Liver (tissue), 9 donors: ENCODE data around the gene TMEM40. TPM values are rescaled to one million over a fixed set of nuclear protein-coding genes. Genes with fewer than 3 reads are reported as not detected.
"Not testable (repeated sequence)": the region's sequence is repeated elsewhere in the genome, so short reads cannot be mapped to it uniquely, and the experiment has no call there.

Experiments used
- DNase-seq: peaks from one replicate; pipeline ENCODE4 v3.0.0-alpha.2; 2017; ENCODE audit warnings: low spot score
- H3K27ac ChIP-seq, 2 donors: one replicate each; pipeline ENCODE4 v1.7.0; 2013; ENCODE audit warnings: inconsistent platforms in 2 of 2, low read length in 2 of 2, control low read depth in 1 of 2, low read depth in 1 of 2, mild to moderate bottlenecking in 1 of 2
- H3K27me3 ChIP-seq, 4 donors: one replicate each; pipeline versions ENCODE4 v1.6.1 to v1.7.0; 2013; ENCODE audit warnings: low read length in 3 of 4, inconsistent platforms in 1 of 4, mild to moderate bottlenecking in 1 of 4, moderate library complexity in 1 of 4; ENCODE audit not compliant: control insufficient read depth in 4 of 4, insufficient read depth in 4 of 4
- H3K36me3 ChIP-seq, 4 donors: one replicate each; pipeline versions ENCODE4 v1.6.1 to v1.7.0; 2013; ENCODE audit warnings: low read length in 3 of 4, mild to moderate bottlenecking in 3 of 4, low read depth in 1 of 4, moderate library complexity in 1 of 4; ENCODE audit not compliant: control insufficient read depth in 4 of 4, insufficient read depth in 3 of 4
- H3K4me1 ChIP-seq, 4 donors: one replicate each; pipeline versions ENCODE4 v1.6.1 to v1.7.0; 2013; ENCODE audit warnings: low read length in 3 of 4, mild to moderate bottlenecking in 3 of 4, moderate library complexity in 1 of 4; ENCODE audit not compliant: control insufficient read depth in 4 of 4, insufficient read depth in 4 of 4
- H3K4me3 ChIP-seq, 3 donors: one replicate each; pipeline versions ENCODE4 v1.6.1 to v1.7.0; 2013; ENCODE audit warnings: low read length in 3 of 3, control low read depth in 1 of 3, low read depth in 1 of 3, mild to moderate bottlenecking in 1 of 3
- H3K9ac ChIP-seq, 2 donors: one replicate each; pipeline ENCODE4 v1.7.0; 2013; ENCODE audit warnings: low read length in 2 of 2, mild to moderate bottlenecking in 2 of 2, moderate library complexity in 2 of 2, control low read depth in 1 of 2, low read depth in 1 of 2
- H3K9me3 ChIP-seq, 4 donors: one replicate each; pipeline versions ENCODE4 v1.6.1 to v1.7.0; 2013; ENCODE audit warnings: low read length in 3 of 4; ENCODE audit not compliant: control insufficient read depth in 4 of 4
- ATF3 ChIP-seq: IDR thresholded peaks from 2 replicates; pipeline ENCODE4 v1.6.1; 2016; ENCODE audit warnings: antibody characterized with exemption
- EGR1 ChIP-seq, 2 donors: IDR thresholded peaks; 2 replicates each; pipeline ENCODE4 v1.6.1; 2016 to 2018; ENCODE audit warnings: antibody characterized with exemption in 2 of 2, low read depth in 2 of 2
- FOXA1 ChIP-seq: IDR thresholded peaks from 2 replicates; pipeline ENCODE4 v1.6.1; 2016; ENCODE audit warnings: antibody characterized with exemption
- FOXA2 ChIP-seq: IDR thresholded peaks from 2 replicates; pipeline ENCODE4 v1.6.1; 2016; ENCODE audit warnings: antibody characterized with exemption
- GABPA ChIP-seq, 2 donors: IDR thresholded peaks in 1 of 2; conservative IDR thresholded peaks in 1 of 2; 2 replicates each; pipeline ENCODE4 v1.6.1; 2016; ENCODE audit warnings: antibody characterized with exemption in 2 of 2, mild to moderate bottlenecking in 1 of 2, moderate library complexity in 1 of 2
- HNF4A ChIP-seq, 2 donors: conservative IDR thresholded peaks; 2 replicates each; pipeline ENCODE4 v1.6.1; 2016; ENCODE audit warnings: antibody characterized with exemption in 2 of 2, mild to moderate bottlenecking in 2 of 2
- HNF4G ChIP-seq: IDR thresholded peaks from 2 replicates; pipeline ENCODE4 v1.6.1; 2016; ENCODE audit warnings: antibody characterized with exemption
- JUND ChIP-seq, 2 donors: IDR thresholded peaks; 2 replicates each; pipeline ENCODE4 v1.6.1; 2016; ENCODE audit warnings: antibody characterized with exemption in 2 of 2
- NR2F2 ChIP-seq: IDR thresholded peaks from 2 replicates; pipeline ENCODE4 v1.6.1; 2016; ENCODE audit warnings: antibody characterized with exemption
- RAD21 ChIP-seq, 2 donors: IDR thresholded peaks; 2 replicates each; pipeline ENCODE4 v1.6.1; 2016; ENCODE audit warnings: antibody characterized with exemption in 2 of 2, mild to moderate bottlenecking in 2 of 2
- REST ChIP-seq: IDR thresholded peaks from 2 replicates; pipeline ENCODE4 v1.6.1; 2016; ENCODE audit warnings: antibody characterized with exemption, mild to moderate bottlenecking
- SP1 ChIP-seq: IDR thresholded peaks from 2 replicates; pipeline ENCODE4 v1.6.1; 2018; ENCODE audit warnings: antibody characterized with exemption, mild to moderate bottlenecking
- TAF1 ChIP-seq: conservative IDR thresholded peaks from 2 replicates; pipeline ENCODE4 v1.6.1; 2016; ENCODE audit warnings: antibody characterized with exemption, mild to moderate bottlenecking
- YY1 ChIP-seq: IDR thresholded peaks from 2 replicates; pipeline ENCODE4 v1.6.1; 2016; ENCODE audit warnings: antibody characterized with exemption, mild to moderate bottlenecking
- WGBS: extraction: QIAGEN DNeasy Blood & Tissue Kit; methylation state at CpG from one replicate; pipeline ENCODE4 v1.1.7; 2013; 5-methylcytosine and 5-hydroxymethylcytosine counted together
- polyA plus RNA-seq, 2 donors: library from polyadenylated mRNA; stranded (reverse) in 1 of 2; unstranded in 1 of 2; fragments of 200-250 nt in 1 of 2; fragments of >200 nt in 1 of 2; fragmentation: Nextera tagmentation in 1 of 2; extraction: Ambion mirVana in 1 of 2; gene quantifications; one replicate each; pipeline versions ENCODE4 v1.2.1 to v1.2.3, GENCODE V29; 2013 to 2015
- total RNA-seq, 2 donors: library from RNA; depleted of rRNA; stranded (reverse); fragments of >200 nt; gene quantifications; one replicate each; pipeline ENCODE4 v1.2.3, GENCODE V29; 2014
- TF ChIP-seq, protein P1 (sequence below): fragments of 150-350 bp; IDR thresholded peaks from 2 replicates; pipeline ENCODE4 v1.5.1; 2017; ENCODE audit warnings: improper control_type of control experiment, low read depth, low read length; ENCODE audit not compliant: missing input control
- TF ChIP-seq, protein P2 (sequence below): IDR thresholded peaks from 2 replicates; pipeline ENCODE4 v1.6.1; 2016; ENCODE audit warnings: antibody characterized with exemption
- TF ChIP-seq, protein P3 (sequence below): IDR thresholded peaks from 2 replicates; pipeline ENCODE4 v1.6.1; 2016; ENCODE audit warnings: antibody characterized with exemption
- donor health status: healthy.
- donor health status: healthy.
- donor health status: healthy.
- donor health status: healthy.
- donor health status: healthy.

TMEM40 gene
- total and polyA plus RNA-seq, 4 donors = 0.57 to 0.79 TPM; not detected in 2

GRCh38 chr3:12787346-12787745 lies 28.3 kb upstream of the TMEM40 start:
- not testable (repeated sequence) for H3K27me3 ChIP-seq, H3K4me3 ChIP-seq, H3K9ac ChIP-seq, H3K4me1 ChIP-seq, H3K9me3 ChIP-seq, H3K27ac ChIP-seq, H3K36me3 ChIP-seq
- 46% methylated on average over 9 of the region's 9 CpGs for WGBS
- peak; percentile 54 for DNase-seq
- peak; percentile 10 to 40 for TF ChIP-seq RAD21 (IDR thresholded peaks at IDR 0.05)
- TF ChIP-seq, protein P1, sequence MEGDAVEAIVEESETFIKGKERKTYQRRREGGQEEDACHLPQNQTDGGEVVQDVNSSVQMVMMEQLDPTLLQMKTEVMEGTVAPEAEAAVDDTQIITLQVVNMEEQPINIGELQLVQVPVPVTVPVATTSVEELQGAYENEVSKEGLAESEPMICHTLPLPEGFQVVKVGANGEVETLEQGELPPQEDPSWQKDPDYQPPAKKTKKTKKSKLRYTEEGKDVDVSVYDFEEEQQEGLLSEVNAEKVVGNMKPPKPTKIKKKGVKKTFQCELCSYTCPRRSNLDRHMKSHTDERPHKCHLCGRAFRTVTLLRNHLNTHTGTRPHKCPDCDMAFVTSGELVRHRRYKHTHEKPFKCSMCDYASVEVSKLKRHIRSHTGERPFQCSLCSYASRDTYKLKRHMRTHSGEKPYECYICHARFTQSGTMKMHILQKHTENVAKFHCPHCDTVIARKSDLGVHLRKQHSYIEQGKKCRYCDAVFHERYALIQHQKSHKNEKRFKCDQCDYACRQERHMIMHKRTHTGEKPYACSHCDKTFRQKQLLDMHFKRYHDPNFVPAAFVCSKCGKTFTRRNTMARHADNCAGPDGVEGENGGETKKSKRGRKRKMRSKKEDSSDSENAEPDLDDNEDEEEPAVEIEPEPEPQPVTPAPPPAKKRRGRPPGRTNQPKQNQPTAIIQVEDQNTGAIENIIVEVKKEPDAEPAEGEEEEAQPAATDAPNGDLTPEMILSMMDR = peak; percentile 37

DNA sequence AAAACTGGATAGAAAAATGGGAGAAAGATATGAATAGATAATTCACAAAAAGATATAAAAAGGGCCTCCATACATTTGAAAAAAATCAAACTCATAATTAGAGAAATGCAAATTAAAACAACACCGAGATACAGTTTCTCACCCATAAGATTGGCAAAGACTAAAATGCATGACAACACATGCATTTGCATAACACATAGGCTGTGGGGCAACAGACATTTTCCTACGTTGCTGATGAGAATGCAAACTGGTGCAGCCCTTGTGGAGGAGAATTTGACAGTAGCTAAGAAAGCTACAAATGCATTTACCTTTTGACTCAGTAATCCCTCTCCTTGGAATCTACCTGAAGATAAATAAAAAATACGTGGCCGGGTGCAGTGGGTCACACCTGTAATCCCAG lies 26.0 kb upstream of the TMEM40 start:
- Histone ChIP-seq H3K27me3 (no peaks in the 10 kb centered on the region), H3K9ac (no peak overlapping the region), H3K27ac (no peak overlapping the region), H3K36me3 (no peaks in the 10 kb centered on the region), H3K9me3 (no peaks in the 10 kb centered on the region), H3K4me1 (peaks cover 0 to 6% (median 2%) of the 10 kb centered on the region in 4 donors), H3K4me3 (no peak overlapping the region)
- no peak for DNase-seq
- 78% methylated on average over 4 of the region's 4 CpGs for WGBS
- TF ChIP-seq ATF3 = no peak
- TF ChIP-seq, protein P1 = no peak
- no peak for TF ChIP-seq FOXA2
- no peak for TF ChIP-seq EGR1 (IDR thresholded peaks at IDR 0.05; ENCODE audit: low read depth in 2 of 2)
- no peak for TF ChIP-seq HNF4G
- TF ChIP-seq SP1 = no peak
- TF ChIP-seq JUND (IDR thresholded peaks at IDR 0.05) = no peak
- TF ChIP-seq, protein P2, sequence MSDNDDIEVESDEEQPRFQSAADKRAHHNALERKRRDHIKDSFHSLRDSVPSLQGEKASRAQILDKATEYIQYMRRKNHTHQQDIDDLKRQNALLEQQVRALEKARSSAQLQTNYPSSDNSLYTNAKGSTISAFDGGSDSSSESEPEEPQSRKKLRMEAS = no peak
- no peak for TF ChIP-seq REST
- TF ChIP-seq, protein P3, sequence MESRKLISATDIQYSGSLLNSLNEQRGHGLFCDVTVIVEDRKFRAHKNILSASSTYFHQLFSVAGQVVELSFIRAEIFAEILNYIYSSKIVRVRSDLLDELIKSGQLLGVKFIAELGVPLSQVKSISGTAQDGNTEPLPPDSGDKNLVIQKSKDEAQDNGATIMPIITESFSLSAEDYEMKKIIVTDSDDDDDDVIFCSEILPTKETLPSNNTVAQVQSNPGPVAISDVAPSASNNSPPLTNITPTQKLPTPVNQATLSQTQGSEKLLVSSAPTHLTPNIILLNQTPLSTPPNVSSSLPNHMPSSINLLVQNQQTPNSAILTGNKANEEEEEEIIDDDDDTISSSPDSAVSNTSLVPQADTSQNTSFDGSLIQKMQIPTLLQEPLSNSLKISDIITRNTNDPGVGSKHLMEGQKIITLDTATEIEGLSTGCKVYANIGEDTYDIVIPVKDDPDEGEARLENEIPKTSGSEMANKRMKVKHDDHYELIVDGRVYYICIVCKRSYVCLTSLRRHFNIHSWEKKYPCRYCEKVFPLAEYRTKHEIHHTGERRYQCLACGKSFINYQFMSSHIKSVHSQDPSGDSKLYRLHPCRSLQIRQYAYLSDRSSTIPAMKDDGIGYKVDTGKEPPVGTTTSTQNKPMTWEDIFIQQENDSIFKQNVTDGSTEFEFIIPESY = no peak
- TF ChIP-seq HNF4A (conservative IDR thresholded peaks at IDR 0.05) = no peak
- no peak for TF ChIP-seq FOXA1
- TF ChIP-seq YY1 = no peak
- no peak for TF ChIP-seq GABPA (IDR thresholded peaks at IDR 0.05 in 1 of 2, conservative IDR thresholded peaks at IDR 0.05 in 1 of 2)
- TF ChIP-seq RAD21 (IDR thresholded peaks at IDR 0.05) = no peak
- TF ChIP-seq TAF1 = no peak
- TF ChIP-seq NR2F2 = no peak
